ENCODE results near the gene STX1B. TPM values are rescaled to one million over a fixed set of nuclear protein-coding genes. Genes with fewer than 3 reads are reported as not detected.
A peak's percentile ranks its signal among the peaks of the same experiment; 100 is the strongest.

The STX1B gene
- total RNA-seq, 1 experiment from 2014 or later = 11.0 TPM

- H3K4me1 Mint-ChIP-seq = peaks cover 23% of the 10 kb centered on the region in 2 experiments
- peaks cover 0 to 5% (median 0%) of the 10 kb centered on the region in 3 experiments; a peak in 2 of 7 replicates for H3K36me3 Mint-ChIP-seq (ENCODE audit: insufficient read depth in 1 of 3, low read depth in 3 of 3)
- no peak overlapping the region for H3K56ac ChIP-seq (ENCODE audit: insufficient read length, low read depth, low read length)
- no peak overlapping the region for H2BK15ac ChIP-seq (ENCODE audit: low read depth, low read length)
- no peak overlapping the region for H3K4ac ChIP-seq (ENCODE audit: low read depth, low read length)
- no peak overlapping the region for H4K8ac ChIP-seq (replicated peaks; ENCODE audit: insufficient read length, low read depth, low read length)
- H3K27me3 Mint-ChIP-seq (ENCODE audit: low read depth) = peaks cover 4% of the 10 kb centered on the region; the same call in 1 of the 2 replicates
- no peak overlapping the region for H4K91ac ChIP-seq (ENCODE audit: insufficient read length, low read depth, low read length)
- H3K18ac ChIP-seq (ENCODE audit: insufficient read length, low read depth, low read length) = no peak overlapping the region
- H3K4me1 ChIP-seq (ENCODE audit: insufficient read depth, low read length) = no peaks in the 10 kb centered on the region
- H2BK12ac ChIP-seq (ENCODE audit: insufficient read length, low read depth, low read length) = no peak overlapping the region
- H2BK5ac ChIP-seq (ENCODE audit: insufficient read length, low read length) = no peak overlapping the region
- H3K79me1 ChIP-seq (ENCODE audit: insufficient read depth, low read depth, low read length, poor library complexity, severe bottlenecking) = no peaks in the 10 kb centered on the region
- no peaks in the 10 kb centered on the region for H3K27me3 ChIP-seq (ENCODE audit: insufficient read depth, low read length)
- H4K20me1 ChIP-seq (ENCODE audit: control insufficient read depth, insufficient read depth, insufficient read length) = no peaks in the 10 kb centered on the region
- H3K9ac ChIP-seq (ENCODE audit: extremely low read depth, insufficient read length, low read length) = no peak overlapping the region
- no CpG with 5 or more reads among the region's 3 CpGs for WGBS (ENCODE audit: extremely low coverage, insufficient read length, low lambda C conversion rate)
- H2BK120ac ChIP-seq (ENCODE audit: low read depth, low read length, poor library complexity, severe bottlenecking) = no peak overlapping the region
- no peak overlapping the region for H2BK20ac ChIP-seq (ENCODE audit: low read depth, low read length, poor library complexity, severe bottlenecking)
- H3K9me3 Mint-ChIP-seq = no peaks in the 10 kb centered on the region
- no peak overlapping the region for H3K27ac Mint-ChIP-seq
- no peak overlapping the region for H2AK5ac ChIP-seq (ENCODE audit: insufficient read length, low read length)
- no peak for TF ChIP-seq CTCF (conservative IDR thresholded peaks at IDR 0.05)
- no peak overlapping the region for H3K14ac ChIP-seq (ENCODE audit: insufficient read depth, low read length)
- no peaks in the 10 kb centered on the region for H3K79me2 ChIP-seq (ENCODE audit: insufficient read depth, low read length)
- H2AFZ ChIP-seq (ENCODE audit: low read length) = no peak overlapping the region
- no peak overlapping the region for H3K23ac ChIP-seq (ENCODE audit: insufficient read length, low read depth, low read length)
- H3K4me2 ChIP-seq (ENCODE audit: insufficient read depth, insufficient read length, low read length) = no peak overlapping the region
- H3T11ph ChIP-seq (ENCODE audit: low read length) = no peak overlapping the region
- peak overlapping the region in 1 of 2 experiments; percentile 42; a peak in 1 of 5 replicates for H3K4me3 Mint-ChIP-seq
- DNase-seq = no peak
- no peaks in the 10 kb centered on the region for H3K9me3 ChIP-seq (ENCODE audit: control insufficient read depth, low read depth, low read length)
- H4K5ac ChIP-seq (ENCODE audit: insufficient read length, low read depth, low read length) = no peak overlapping the region
- H3K23me2 ChIP-seq (ENCODE audit: insufficient read length, low read depth, low read length, poor library complexity, severe bottlenecking) = peaks cover 11% of the 10 kb centered on the region
- H3K27ac ChIP-seq (ENCODE audit: insufficient read length, low read depth, low read length) = no peak overlapping the region
Measured at GRCh38 chr16:30951750-30952149, 58.7 kb downstream of the STX1B start.
